GM12872 (cell line): ENCODE measurements around the gene CA10.

ENCODE experiments used
- CTCF ChIP-seq: IDR thresholded peaks from 3 replicates; pipeline ENCODE4 v1.5.1; 2011; ENCODE audit warnings: low read depth, mild to moderate bottlenecking, low read length, moderate library complexity; ENCODE audit not compliant: insufficient read depth

The CA10 gene

GRCh38 chr17:51734462-51734861, 424.1 kb downstream of the CA10 start:
- peak; percentile 52; the same call in 2 of the 3 replicates for TF ChIP-seq CTCF

GRCh38 chr17:51733166-51733565, 425.3 kb downstream of the CA10 start:
- TF ChIP-seq CTCF = no peak

- TF ChIP-seq CTCF = no peak
Observed at GRCh38 chr17:51731941-51732722, 426.4 kb downstream of the CA10 start.

- TF ChIP-seq CTCF = no peak
Observed at GRCh38 chr17:51730303-51731050, 428.0 kb downstream of the CA10 start.

- TF ChIP-seq CTCF = no peak
Observed at GRCh38 chr17:51725185-51725584, 433.3 kb downstream of the CA10 start.

GRCh38 chr17:51724043-51724580, 434.4 kb downstream of the CA10 start:
- TF ChIP-seq CTCF = no peak

GRCh38 chr17:51722994-51723393, 435.5 kb downstream of the CA10 start:
- TF ChIP-seq CTCF = no peak
